Caco-2 (cell line): ENCODE data around the gene RBPJ. TPM values are rescaled to one million over a fixed set of nuclear protein-coding genes. Genes with fewer than 3 reads are reported as not detected.

Experiments
- BruUV-seq: library from RNA; stranded (reverse); fragments of 400-500 nt; replicated peaks from 2 replicates; lab custom pipeline; 2021; lab: Mats Ljungman, UMichigan
- CTCF ChIA-PET: fragments of 300-600 bp; sonication (Branson Sonifier 250); formaldehyde crosslinking; loops from one replicate; lab custom pipeline; 2022; ENCODE audit warnings: antibody characterized with exemption; lab: Charles Lee
- POLR2A ChIA-PET: fragments of 300-600 bp; sonication (Branson Sonifier 250); formaldehyde crosslinking; loops from one replicate; lab custom pipeline; 2022; ENCODE audit warnings: antibody characterized with exemption; lab: Charles Lee
- DNase-seq, 2 experiments: peaks; one replicate each; pipeline versions ENCODE4 v3.0.0 to v3.0.0-alpha.2; 2020 to 2022
- H3K27me3 ChIP-seq: replicated peaks from 2 replicates; pipeline ENCODE4 v1.6.0; 2011; ENCODE audit warnings: low read length; ENCODE audit not compliant: control insufficient read depth, insufficient read depth
- H3K36me3 ChIP-seq: 2 replicates; pipeline ENCODE4 v1.5.1; 2011; ENCODE audit warnings: low read length; ENCODE audit not compliant: control insufficient read depth, insufficient read depth
- H3K4me1 ChIP-seq: fragments of 250-450 bp; sonication (Bioruptor Pico); 2 replicates; pipeline ENCODE4 v1.5.1; 2020; ENCODE audit warnings: mild to moderate bottlenecking
- H3K4me3 ChIP-seq: 2 replicates; pipeline ENCODE4 v1.5.1; 2011; ENCODE audit warnings: low read depth, mild to moderate bottlenecking, control low read depth, low read length
- H3K9me3 ChIP-seq: fragments of 250-450 bp; sonication (Bioruptor Pico); 2 replicates; pipeline ENCODE4 v1.5.1; 2020; ENCODE audit warnings: mild to moderate bottlenecking, moderate library complexity
- H3K27ac Mint-ChIP-seq: one replicate; pipeline ENCODE4 v1.8.0; 2022; ENCODE audit warnings: mixed read lengths; ENCODE audit not compliant: unreplicated experiment
- H3K27me3 Mint-ChIP-seq: one replicate; pipeline ENCODE4 v1.8.0; 2022; ENCODE audit warnings: mixed read lengths; ENCODE audit not compliant: insufficient read depth, unreplicated experiment
- H3K36me3 Mint-ChIP-seq: one replicate; pipeline ENCODE4 v1.8.0; 2022; ENCODE audit warnings: mild to moderate bottlenecking, mixed read lengths; ENCODE audit not compliant: insufficient read depth, unreplicated experiment
- H3K4me1 Mint-ChIP-seq: one replicate; pipeline ENCODE4 v1.8.0; 2022; ENCODE audit warnings: low read depth, mixed read lengths; ENCODE audit not compliant: unreplicated experiment
- H3K4me3 Mint-ChIP-seq: one replicate; pipeline ENCODE4 v1.8.0; 2022; ENCODE audit warnings: mild to moderate bottlenecking, moderate library complexity, mixed read lengths; ENCODE audit not compliant: unreplicated experiment
- H3K9me3 Mint-ChIP-seq: one replicate; pipeline ENCODE4 v1.8.0; 2022; ENCODE audit warnings: mixed read lengths; ENCODE audit not compliant: unreplicated experiment
- intact Hi-C: fragments of 100-400 bp; cut with micrococcal nuclease; formaldehyde crosslinking; loops from one replicate; pipeline ENCODE4 v1.10.0; 2022; ENCODE audit not compliant: unreplicated experiment
- total RNA-seq: library from RNA; stranded (reverse); gene quantifications from 2 replicates; pipeline ENCODE4 v1.2.3, GENCODE V29; 2022
- TF ChIP-seq, protein P1 (sequence below), 2 experiments: fragments of 200-600 bp in 1 of 2; IDR thresholded peaks; 1 replicate in 1 of 2; 2 replicates in 1 of 2; pipeline versions ENCODE4 v1.5.1 to v1.8.0; 2011 to 2022; ENCODE audit warnings: antibody characterized with exemption in 1 of 2, control low read depth in 1 of 2, inconsistent platforms in 1 of 2, low read depth in 1 of 2, low read length in 1 of 2, mild to moderate bottlenecking in 1 of 2, moderate library complexity in 1 of 2; ENCODE audit not compliant: insufficient read depth in 1 of 2, severe bottlenecking in 1 of 2, unreplicated experiment in 1 of 2

The RBPJ gene
- total RNA-seq, 1 experiment from 2014 or later, result 38.8 TPM

DNA sequence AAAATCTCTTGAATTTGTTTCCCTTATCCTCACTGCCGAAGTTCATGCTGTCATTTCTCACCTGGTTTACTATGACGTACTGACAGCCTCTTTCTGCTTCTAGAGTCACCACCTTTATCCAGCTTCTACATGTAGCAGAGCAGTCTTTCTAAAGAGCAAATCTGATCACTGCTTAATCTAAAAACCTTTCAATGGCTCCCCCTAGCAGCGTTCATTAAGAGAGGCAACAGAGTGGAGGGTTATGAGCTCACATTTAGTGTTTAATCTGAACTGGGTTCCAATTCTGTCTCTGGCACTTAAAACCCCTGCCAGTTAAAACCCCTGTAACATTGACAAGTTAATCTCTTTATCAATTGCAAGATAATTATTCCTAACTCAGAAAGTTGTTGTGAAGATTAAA is 4.4 kb downstream of the RBPJ start:
- no peak overlapping the region for H3K4me3 Mint-ChIP-seq
- no peaks in the 10 kb centered on the region for H3K27me3 ChIP-seq
- H3K9me3 ChIP-seq, result no peaks in the 10 kb centered on the region
- H3K36me3 Mint-ChIP-seq, result peaks cover 11% of the 10 kb centered on the region
- peaks cover 12% of the 10 kb centered on the region; the same call in 1 of the 2 replicates for H3K4me1 ChIP-seq
- TF ChIP-seq, protein P1, sequence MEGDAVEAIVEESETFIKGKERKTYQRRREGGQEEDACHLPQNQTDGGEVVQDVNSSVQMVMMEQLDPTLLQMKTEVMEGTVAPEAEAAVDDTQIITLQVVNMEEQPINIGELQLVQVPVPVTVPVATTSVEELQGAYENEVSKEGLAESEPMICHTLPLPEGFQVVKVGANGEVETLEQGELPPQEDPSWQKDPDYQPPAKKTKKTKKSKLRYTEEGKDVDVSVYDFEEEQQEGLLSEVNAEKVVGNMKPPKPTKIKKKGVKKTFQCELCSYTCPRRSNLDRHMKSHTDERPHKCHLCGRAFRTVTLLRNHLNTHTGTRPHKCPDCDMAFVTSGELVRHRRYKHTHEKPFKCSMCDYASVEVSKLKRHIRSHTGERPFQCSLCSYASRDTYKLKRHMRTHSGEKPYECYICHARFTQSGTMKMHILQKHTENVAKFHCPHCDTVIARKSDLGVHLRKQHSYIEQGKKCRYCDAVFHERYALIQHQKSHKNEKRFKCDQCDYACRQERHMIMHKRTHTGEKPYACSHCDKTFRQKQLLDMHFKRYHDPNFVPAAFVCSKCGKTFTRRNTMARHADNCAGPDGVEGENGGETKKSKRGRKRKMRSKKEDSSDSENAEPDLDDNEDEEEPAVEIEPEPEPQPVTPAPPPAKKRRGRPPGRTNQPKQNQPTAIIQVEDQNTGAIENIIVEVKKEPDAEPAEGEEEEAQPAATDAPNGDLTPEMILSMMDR (IDR thresholded peaks at IDR 0.05; ENCODE audit: insufficient read depth in 1 of 2, low read depth in 1 of 2, low read length in 1 of 2, severe bottlenecking in 1 of 2, unreplicated experiment in 1 of 2), result peak in 1 of 2 experiments; percentile 10
- H3K27ac Mint-ChIP-seq, result no peak overlapping the region
- peaks cover 12% of the 10 kb centered on the region for H3K4me1 Mint-ChIP-seq
- H3K27me3 Mint-ChIP-seq, result no peaks in the 10 kb centered on the region
- no peak overlapping the region for H3K4me3 ChIP-seq
- no TSS peak for BruUV-seq
- DNase-seq, result peak in 1 of 2 experiments; percentile 20
- H3K36me3 ChIP-seq, result no peaks in the 10 kb centered on the region
- ChIA-PET CTCF (interaction anchor here (0.5 to 1.1 kb wide), 9 partner anchors 39 to 337 kb away, joined by 3 to 12 read pairs (median 4); no protein-coding TSS in a partner anchor), POLR2A (no interaction called here)
- intact Hi-C loops, result loop anchor here (1.0 to 10.0 kb wide), 3 partner anchors 244 to 337 kb away; no protein-coding TSS in a partner anchor
- no peaks in the 10 kb centered on the region for H3K9me3 Mint-ChIP-seq

DNA sequence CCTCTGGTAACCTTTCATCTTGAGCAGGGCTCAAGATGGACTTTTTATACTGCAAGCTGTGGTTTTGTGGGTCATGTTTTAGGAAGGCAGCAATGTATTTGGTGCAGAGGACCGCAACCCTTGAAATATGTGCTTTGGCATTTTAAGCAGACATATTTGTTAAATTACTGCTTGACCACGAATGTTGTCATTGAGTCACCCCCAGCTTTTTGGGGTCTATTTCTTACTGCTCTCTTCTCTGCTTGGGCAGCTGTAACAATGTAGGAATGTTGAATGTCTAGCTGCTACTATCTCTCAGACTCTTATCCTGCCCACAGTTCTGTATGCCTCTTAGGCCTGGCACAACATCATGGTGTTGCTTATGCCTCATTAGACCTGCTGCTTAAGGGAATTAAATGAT is 6.0 kb downstream of the RBPJ start:
- no peak overlapping the region for H3K4me3 ChIP-seq
- H3K27ac Mint-ChIP-seq, result no peak overlapping the region
- POLR2A ChIA-PET, result no interaction called here
- no TSS peak for BruUV-seq
- peaks cover 12% of the 10 kb centered on the region for H3K4me1 Mint-ChIP-seq
- H3K9me3 Mint-ChIP-seq, result no peaks in the 10 kb centered on the region
- H3K9me3 ChIP-seq, result no peaks in the 10 kb centered on the region
- CTCF ChIA-PET, result interaction anchor here (1.1 to 1.3 kb wide), 2 partner anchors 63 to 84 kb away, joined by 4 to 6 read pairs; no protein-coding TSS in a partner anchor
- H3K27me3 ChIP-seq, result no peaks in the 10 kb centered on the region
- DNase-seq, result no peak
- peaks cover 12% of the 10 kb centered on the region; the same call in 1 of the 2 replicates for H3K4me1 ChIP-seq
- TF ChIP-seq, protein P1 (IDR thresholded peaks at IDR 0.05; ENCODE audit: insufficient read depth in 1 of 2, low read depth in 1 of 2, low read length in 1 of 2, severe bottlenecking in 1 of 2, unreplicated experiment in 1 of 2), result no peak
- H3K36me3 ChIP-seq, result no peaks in the 10 kb centered on the region
- no peaks in the 10 kb centered on the region for H3K27me3 Mint-ChIP-seq
- peaks cover 1% of the 10 kb centered on the region for H3K36me3 Mint-ChIP-seq
- H3K4me3 Mint-ChIP-seq, result no peak overlapping the region
- intact Hi-C loops, result loop anchor here (10.0 kb wide), 1 partner anchor 302 kb away; no protein-coding TSS in a partner anchor

DNA sequence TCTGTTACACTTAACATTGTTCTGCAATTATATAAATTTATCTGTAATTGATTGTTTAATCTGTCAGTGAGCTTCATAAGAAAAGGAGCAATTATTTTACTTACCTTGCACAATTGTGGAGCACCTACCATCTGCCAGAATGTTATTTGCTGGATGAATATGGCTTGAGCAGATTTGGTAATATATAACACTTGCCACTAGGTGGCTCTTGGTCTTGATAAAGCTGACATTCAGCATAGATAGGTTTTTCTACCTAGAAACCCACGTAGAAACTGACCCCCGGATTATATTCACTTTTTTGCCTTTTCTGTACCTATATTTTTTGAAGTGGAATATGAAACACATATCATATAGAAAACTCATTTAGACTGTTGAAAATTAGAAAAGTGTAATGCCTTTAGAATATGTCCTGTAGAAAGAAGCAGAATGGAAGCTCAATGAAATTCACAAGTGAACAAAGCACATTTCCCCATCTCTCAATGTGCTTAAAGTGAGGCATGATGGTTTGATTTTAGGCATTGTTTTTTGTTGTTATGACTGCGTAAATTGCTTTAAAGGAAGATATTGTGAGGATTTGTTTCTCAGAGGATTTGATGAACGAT is 9.5 kb downstream of the RBPJ start:
- Histone ChIP-seq H3K9me3 (no peaks in the 10 kb centered on the region), H3K36me3 (no peaks in the 10 kb centered on the region), H3K4me1 (no peaks in the 10 kb centered on the region), H3K27me3 (no peaks in the 10 kb centered on the region), H3K4me3 (no peak overlapping the region)
- POLR2A ChIA-PET, result no interaction called here
- H3K36me3 Mint-ChIP-seq, result no peaks in the 10 kb centered on the region
- CTCF ChIA-PET, result interaction anchor here (0.5 to 2.4 kb wide), 9 partner anchors 17 to 411 kb away, joined by 3 to 14 read pairs (median 3); no protein-coding TSS in a partner anchor
- peak in 1 of 2 experiments; percentile 47 for DNase-seq
- peaks cover 1% of the 10 kb centered on the region for H3K4me1 Mint-ChIP-seq
- no peaks in the 10 kb centered on the region for H3K9me3 Mint-ChIP-seq
- no peak overlapping the region for H3K4me3 Mint-ChIP-seq
- no peaks in the 10 kb centered on the region for H3K27me3 Mint-ChIP-seq
- BruUV-seq, result no TSS peak
- intact Hi-C loops, result loop anchor here (1.0 to 5.0 kb wide), 3 partner anchors 42 to 392 kb away; no protein-coding TSS in a partner anchor
- H3K27ac Mint-ChIP-seq, result no peak overlapping the region
- TF ChIP-seq, protein P1 (IDR thresholded peaks at IDR 0.05; ENCODE audit: insufficient read depth in 1 of 2, low read depth in 1 of 2, low read length in 1 of 2, severe bottlenecking in 1 of 2, unreplicated experiment in 1 of 2), result peak; percentile 60
